ENCODE measurements around the gene ALPL.
"Not testable (repeated sequence)": the region's sequence is repeated elsewhere in the genome, so short reads cannot be mapped to it uniquely, and the experiment has no call there.

Gene ALPL

GRCh38 chr1:21559788-21560567 is 50.8 kb downstream of the ALPL start:
- DNase-seq (ENCODE audit: low spot score): no peak

DNA sequence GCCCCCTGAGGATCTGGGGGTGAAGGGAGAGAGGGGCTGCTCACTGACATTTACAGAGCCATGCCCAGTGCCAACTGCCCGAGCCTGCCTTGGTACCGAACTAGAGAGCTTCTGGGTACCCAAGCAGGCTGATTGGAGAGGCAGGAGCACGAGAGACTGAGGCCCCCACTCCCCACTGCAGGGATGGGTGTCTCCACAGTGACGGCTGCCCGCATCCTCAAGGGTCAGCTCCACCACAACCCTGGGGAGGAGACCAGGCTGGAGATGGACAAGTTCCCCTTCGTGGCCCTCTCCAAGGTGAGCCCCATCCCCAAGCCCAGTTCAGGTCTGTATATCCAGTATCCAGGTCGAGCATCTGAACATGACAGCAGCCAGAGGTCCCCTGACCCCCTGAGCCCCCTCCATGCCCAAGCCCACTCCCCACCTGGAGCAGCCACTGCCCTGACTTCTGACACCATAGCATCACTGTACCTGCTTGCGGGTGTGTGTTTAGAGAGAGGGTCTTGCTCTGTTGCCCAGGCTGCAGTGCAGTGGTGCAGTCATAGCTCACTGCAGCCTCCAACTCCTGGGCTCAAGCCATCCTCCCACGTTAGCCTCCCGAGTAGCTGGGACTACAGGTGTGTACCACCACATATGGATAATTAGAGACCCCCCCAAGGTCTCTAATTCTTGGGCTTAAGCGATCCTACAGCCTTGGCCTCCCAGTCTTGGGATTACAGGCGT is 51.9 kb downstream of the ALPL start:
- no peak for DNase-seq (ENCODE audit: low spot score)

- no peak for DNase-seq (ENCODE audit: low spot score)
Measured at GRCh38 chr1:21562896-21563295, 53.7 kb downstream of the ALPL start.

- no peak for DNase-seq (ENCODE audit: low spot score)
Measured at GRCh38 chr1:21563971-21564370, 54.7 kb downstream of the ALPL start.

DNA sequence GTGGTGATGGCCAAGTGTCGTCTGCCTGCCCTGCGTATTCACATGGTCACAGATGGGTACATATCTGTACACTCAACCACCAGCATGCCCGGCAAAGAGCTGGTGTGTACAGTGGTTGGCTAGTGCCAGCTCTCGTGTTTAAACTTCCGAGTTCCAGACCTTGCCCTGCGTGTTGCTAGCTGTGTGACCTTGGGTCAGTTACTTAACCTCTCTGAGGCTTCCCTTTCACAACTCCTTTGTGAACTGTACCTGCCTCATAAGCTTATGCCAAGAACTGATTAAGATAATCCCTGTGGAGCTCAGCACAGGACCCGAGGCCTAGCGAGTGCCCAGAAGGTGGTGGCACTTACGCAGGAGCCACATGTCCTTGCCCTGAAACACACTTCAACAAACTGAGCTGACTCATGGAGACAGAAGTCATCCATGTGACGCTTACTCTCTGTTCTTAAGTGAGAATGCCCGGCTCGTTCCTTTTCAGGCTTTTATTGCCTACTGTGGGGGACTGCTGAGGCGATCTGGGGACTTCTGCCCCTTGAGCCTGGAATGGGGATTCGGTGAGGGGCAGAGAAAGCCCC is 55.4 kb downstream of the ALPL start:
- DNase-seq (ENCODE audit: low spot score): no peak

DNA sequence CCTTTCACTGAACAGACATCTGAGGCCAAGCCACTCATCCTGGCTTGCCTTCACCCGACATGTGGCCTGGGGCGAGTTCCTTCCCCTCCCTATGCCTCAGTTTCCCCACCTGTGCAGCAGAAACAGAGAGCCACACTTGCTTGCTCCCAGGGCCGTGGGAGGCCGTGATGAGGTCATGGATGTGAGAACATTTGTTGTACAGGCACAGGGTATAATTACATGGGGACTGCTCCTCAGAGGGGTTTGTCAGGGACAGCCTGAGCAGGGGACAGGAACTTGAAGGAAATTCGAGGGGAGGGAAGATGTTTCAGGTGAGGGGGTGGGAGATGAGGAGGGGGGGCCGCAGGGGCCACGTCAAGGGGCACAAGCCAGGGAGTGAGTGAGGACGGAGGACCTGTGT is 56.1 kb downstream of the ALPL start:
- DNase-seq (ENCODE audit: low spot score): no peak

DNA sequence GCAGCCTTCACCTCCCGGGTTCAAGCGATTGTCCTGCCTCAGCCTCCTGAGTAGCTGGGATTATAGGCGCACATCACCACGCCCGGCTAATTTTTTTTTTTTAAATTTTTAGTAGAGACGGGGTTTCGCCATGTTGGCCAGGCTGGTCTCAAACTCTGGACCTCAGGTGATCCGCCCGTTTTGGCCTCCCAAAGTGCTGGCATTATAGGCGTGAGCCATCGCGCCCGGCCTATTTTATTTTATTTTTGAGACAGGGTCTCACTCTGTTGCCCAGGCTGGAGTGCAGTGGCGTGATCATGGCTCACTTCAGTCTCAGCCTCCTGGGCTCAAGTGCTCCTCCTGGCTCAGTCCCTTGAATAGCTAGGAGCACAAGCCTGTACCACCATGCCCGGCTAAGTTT is 57.1 kb downstream of the ALPL start:
- DNase-seq (ENCODE audit: low spot score): not testable (repeated sequence)

GRCh38 chr1:21567241-21568005 is 58.2 kb downstream of the ALPL start:
- no peak for DNase-seq (ENCODE audit: low spot score)

DNA sequence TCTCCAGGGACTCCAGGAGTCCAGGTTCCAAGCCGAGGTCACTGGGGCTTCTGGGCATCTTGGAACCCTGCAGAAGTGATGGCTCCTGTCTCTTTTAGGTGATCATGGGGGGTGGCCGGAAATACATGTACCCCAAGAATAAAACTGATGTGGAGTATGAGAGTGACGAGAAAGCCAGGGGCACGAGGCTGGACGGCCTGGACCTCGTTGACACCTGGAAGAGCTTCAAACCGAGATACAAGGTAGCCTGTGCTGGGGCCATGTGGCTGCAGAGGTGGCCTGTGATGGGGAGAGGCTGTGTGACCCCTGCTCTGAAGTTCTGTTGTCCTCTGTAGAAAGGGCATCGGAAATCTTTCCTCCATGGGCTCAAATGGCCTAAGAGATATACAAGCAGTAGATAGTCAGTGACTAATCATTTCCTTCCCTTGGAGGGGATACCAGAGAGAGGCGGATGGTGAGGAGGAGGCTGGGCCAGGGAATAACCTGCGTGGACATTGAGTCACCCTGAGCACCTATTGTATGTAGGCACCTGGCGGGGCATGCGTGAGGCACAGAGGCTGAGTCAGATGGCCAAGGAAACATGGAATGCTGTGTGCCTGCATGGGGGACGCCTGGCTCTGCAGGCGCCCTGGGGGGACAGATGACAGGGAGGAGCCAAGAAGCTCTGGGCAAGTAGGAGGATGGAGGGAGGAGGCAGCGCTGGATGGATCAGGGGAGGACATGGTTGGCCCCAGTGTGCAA is 59.0 kb downstream of the ALPL start:
- no peak for DNase-seq (ENCODE audit: low spot score)

GRCh38 chr1:21568809-21569385 is 59.7 kb downstream of the ALPL start:
- DNase-seq (ENCODE audit: low spot score): no peak

- DNase-seq (ENCODE audit: low spot score): no peak
Measured at GRCh38 chr1:21569820-21570527, 60.8 kb downstream of the ALPL start.

DNA sequence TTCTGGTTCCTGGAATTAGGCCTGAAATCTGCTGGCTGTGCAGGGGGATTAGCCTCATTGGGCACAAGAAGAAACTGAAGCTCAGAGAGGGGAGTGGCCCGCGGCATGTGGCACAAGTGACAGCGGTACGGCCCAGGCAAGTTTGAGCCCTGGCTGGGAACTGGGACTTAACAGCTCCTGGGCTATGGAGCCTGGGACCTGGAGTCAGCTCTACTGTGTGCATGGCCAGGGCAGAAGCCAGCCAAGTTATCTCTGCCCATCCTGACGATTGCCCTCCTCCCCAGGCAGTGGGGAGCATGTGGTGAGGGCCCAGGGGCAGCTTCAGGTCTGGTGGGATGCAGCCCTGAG is 61.3 kb downstream of the ALPL start:
- DNase-seq (ENCODE audit: low spot score): no peak

DNA sequence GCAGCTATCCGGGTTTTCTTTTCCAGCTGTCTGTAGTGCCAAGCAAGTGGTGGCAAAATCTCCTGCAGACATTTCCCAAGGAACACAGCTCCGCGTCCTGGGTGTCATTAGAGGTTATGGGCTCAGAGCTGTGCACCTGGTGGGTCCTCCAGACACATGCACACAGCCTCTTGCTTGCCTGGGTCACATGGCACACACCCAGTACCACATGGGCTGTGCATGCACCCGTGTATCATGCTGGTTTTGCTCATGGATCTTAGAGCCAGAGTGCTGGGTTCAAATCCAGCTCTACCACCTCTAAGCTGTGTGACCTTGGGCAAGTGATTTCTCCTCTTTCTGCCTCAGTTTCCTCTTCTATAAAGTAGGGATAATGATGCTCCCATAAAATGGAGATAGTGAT is 61.7 kb downstream of the ALPL start:
- DNase-seq (ENCODE audit: low spot score): no peak

DNA sequence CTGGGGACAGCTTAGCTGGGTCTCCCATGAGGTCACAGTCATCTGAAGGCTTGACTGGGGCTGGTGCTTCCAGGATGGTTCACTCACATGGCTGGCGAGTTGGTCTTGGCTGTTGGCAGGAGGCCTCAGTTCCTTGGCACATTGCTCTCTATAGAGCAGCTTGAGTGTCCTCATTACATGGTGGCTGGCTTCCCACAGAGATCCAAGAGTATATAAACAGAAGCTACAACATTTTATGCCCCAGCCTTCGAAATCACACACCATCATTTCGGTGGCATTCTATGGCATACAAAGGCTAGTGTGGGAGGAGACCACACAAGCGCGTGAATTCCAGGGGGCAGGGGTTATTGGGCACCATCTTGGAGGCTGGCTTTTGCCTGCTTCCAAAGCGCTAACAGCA is 63.0 kb downstream of the ALPL start:
- no peak for DNase-seq (ENCODE audit: low spot score)

DNA sequence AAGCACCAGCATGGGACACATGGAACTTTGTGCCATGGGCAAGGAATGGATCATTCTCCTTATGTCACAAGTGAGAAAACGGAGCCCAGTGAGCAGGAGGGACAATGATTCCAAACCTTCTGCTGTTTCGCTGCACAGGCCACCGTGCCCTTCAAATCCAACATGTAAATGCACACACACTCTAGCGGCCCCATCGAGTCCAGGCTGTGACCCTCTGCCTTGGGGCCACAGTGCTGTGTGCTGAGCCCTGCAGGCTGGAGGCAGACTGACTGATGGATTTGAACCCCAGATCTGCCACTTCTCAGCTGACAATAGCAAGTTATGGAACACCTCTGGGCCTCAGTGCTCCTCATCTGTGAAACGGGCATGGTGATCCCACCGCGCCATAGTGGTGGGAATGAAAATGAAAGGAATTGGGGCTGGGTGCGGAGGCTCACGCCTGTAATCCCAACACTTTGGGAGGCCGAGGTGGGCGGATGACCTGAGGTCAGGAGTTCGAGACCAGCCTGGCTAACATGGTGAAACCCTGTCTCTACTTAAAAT is 63.6 kb downstream of the ALPL start:
- no peak for DNase-seq (ENCODE audit: low spot score)

GRCh38 chr1:21573475-21573874 is 64.3 kb downstream of the ALPL start:
- no peak for DNase-seq (ENCODE audit: low spot score)

- peak; percentile 78 for DNase-seq (ENCODE audit: low spot score)
Measured at GRCh38 chr1:21573971-21574465, 64.8 kb downstream of the ALPL start.

DNA sequence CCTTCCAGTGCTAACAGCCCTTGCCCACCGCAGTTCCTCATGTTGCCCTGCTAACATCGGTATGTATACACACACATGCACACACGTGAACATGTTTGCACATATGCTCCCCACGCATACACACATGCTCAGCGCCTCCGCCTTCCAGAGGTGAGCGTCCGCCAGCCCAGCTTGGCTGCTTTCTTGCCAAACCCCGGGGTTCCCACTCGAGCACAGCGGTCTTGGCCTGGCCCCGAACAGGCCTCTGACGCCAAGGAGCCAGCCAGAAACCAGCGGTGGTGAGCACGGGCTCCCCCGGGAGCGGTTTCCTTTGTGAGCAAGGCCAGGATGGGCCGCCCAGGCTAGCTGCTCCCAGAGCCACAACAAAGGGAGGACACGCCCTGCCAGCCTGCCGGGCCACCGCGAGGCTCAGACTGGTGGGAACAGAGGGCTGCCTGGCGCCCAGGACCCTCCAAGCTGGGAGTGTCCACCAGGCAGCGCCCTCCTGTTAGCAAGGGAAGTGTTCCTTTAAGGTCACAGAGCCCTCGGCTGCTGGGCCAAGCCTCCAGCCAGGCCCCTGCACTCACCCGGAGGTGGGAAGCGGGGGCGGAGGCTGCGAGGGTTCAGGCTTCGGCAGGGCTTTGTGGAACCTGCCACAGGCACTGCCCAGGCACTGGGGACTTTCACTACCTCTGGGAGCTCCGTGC is 65.4 kb downstream of the ALPL start:
- DNase-seq (ENCODE audit: low spot score): no peak

DNA sequence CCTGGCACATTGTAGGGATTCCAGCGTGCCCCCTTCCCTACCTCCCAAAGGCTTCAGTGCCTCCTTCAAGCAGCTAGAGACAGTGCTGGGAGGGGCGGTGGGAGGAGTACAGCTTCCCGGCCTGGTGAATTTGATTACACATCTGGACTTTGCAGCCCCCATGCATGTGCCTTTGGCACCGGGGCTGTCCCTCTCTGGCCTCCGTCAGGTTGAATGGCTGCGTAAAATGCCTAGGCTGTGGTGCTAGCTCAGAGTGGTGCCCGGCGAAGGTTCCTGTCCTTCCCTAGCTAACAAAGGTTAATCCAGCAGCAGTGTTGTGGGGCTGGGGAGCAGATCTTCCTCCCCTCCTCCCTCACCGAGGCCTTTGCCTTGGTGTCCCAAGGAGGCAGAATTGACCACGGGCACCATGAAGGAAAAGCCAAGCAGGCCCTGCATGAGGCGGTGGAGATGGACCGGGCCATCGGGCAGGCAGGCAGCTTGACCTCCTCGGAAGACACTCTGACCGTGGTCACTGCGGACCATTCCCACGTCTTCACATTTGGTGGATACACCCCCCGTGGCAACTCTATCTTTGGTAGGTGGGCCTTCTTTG is 66.2 kb downstream of the ALPL start:
- no peak for DNase-seq (ENCODE audit: low spot score)
